ENCODE data around the gene ZNF716. TPM values are rescaled to one million over a fixed set of nuclear protein-coding genes. Genes with fewer than 3 reads are reported as not detected.

Gene ZNF716
- total RNA-seq, 2 donors from 2014 or later = not detected

DNA sequence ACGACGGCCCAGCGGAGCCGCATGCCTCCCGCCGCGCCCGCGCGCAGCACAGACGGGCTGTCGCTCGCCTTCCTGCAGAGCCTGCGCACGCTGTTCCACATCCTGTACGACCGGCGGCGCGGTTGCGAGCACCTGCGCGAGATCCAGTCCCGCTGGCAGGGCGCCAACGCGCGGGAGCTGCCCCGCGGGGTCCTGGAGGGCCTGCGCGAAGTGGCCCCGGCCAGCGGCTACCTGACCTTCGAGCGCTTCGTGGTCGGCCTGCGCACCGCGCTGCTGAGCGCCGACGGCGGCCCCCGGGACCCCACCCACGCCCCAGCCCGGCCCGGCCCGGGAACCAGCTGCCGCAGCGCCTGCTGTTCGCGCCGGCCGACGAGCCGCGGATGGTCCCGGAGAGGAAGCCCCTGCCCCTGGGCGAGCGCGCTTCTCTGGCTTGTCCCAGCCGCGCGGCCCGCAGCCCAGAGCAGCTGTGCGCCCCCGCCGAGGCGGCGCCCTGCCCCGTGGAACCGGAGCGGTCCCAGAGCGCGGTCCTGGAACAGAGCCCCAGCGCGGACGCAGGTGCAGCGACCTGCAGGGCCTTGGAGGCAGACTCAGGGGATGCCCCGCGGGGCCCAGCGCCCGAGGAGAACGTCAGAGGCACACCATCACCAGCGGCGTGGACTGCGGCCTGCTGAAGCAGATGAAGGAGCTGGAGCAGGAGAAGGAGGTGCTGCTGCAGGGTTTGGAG, 25.3 kb upstream of the ZNF716 start:
- DNase-seq (ENCODE audit: low spot score) = no peak
- Histone ChIP-seq H3K36me3 (no peaks in the 10 kb centered on the region), H3K4me3 (no peak overlapping the region), H3K27me3 (no peaks in the 10 kb centered on the region), H3K27ac (no peak overlapping the region), H3K4me1 (no peaks in the 10 kb centered on the region), H3K9me3 (no peaks in the 10 kb centered on the region)
- TF ChIP-seq, protein P1, sequence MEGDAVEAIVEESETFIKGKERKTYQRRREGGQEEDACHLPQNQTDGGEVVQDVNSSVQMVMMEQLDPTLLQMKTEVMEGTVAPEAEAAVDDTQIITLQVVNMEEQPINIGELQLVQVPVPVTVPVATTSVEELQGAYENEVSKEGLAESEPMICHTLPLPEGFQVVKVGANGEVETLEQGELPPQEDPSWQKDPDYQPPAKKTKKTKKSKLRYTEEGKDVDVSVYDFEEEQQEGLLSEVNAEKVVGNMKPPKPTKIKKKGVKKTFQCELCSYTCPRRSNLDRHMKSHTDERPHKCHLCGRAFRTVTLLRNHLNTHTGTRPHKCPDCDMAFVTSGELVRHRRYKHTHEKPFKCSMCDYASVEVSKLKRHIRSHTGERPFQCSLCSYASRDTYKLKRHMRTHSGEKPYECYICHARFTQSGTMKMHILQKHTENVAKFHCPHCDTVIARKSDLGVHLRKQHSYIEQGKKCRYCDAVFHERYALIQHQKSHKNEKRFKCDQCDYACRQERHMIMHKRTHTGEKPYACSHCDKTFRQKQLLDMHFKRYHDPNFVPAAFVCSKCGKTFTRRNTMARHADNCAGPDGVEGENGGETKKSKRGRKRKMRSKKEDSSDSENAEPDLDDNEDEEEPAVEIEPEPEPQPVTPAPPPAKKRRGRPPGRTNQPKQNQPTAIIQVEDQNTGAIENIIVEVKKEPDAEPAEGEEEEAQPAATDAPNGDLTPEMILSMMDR (IDR thresholded peaks at IDR 0.05) = no peak

DNA sequence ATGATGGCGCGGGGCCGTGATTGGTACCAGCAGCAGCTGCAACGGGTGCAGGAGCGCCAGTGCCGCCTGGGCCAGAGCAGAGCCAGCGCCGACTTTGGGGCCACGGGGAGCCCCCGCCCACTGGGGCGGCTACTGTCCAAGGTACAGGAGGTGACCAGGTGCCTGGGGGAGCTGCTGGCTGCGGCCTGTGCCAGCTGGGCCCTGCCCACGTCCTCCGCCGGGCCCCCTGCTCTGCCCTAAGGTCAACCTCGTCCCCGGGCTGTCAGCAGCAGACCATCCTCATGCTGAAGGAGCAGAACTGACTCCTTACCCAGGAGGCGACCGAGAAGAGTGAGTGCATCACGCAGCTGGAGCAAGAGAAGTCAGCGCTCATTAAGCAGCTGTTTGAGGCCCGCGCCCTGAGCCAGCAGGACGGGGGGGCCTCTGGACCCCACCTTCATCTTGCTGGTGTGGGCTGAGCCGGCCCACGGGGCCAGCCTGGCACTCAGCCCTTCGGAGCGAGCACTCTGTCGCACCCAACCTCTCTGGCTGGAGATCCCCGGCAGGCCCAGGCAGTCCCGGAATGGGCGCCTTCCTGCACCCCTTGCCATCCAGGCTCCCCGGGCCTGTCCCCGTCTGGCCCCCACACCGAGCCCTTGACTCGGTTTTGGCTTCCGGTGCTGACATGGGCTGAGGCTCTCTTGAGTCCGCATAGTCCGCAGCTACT, 24.6 kb upstream of the ZNF716 start:
- H3K36me3 ChIP-seq = no peaks in the 10 kb centered on the region
- DNase-seq (ENCODE audit: low spot score) = no peak
- no peaks in the 10 kb centered on the region for H3K9me3 ChIP-seq
- no peaks in the 10 kb centered on the region for H3K4me1 ChIP-seq
- TF ChIP-seq, protein P1 (IDR thresholded peaks at IDR 0.05) = no peak
- no peaks in the 10 kb centered on the region for H3K27me3 ChIP-seq
- no peak overlapping the region for H3K4me3 ChIP-seq
- H3K27ac ChIP-seq = no peak overlapping the region

DNA sequence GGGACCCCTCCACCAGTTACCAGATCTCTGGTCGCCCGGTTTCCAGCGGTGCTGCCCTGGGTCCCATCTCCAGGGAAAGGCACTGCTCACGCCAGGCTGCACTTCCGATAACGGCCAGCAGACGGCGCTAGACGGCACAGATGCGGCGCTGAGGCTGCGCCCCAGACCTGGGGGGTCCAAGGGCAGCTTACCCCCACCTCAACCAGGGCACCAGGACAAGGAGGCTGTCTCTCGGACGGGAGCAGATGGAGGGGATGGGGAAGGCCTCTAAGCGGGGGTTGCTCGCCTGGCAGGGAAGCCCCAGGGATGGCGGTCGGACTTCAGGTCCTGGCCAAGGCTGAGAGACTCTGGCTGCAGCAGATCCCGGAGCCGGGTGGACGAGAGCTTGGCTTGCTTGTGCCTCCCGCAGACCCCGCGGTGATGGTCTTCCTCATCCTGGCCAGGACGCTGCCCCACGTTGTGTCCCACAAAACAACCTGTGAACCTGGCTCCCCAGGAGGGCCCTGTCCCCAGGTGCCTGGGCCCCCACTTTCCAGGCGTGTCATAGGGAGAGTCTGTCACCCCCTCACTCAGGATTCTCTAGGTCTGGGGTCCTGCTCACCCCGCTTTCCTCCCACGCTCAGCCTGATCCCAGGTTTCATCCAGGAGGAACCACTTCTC, 23.9 kb upstream of the ZNF716 start:
- no peaks in the 10 kb centered on the region for H3K4me1 ChIP-seq
- no peak overlapping the region for H3K4me3 ChIP-seq
- no peaks in the 10 kb centered on the region for H3K36me3 ChIP-seq
- DNase-seq (ENCODE audit: low spot score) = no peak
- TF ChIP-seq, protein P1 (IDR thresholded peaks at IDR 0.05) = peak in 1 of 2 donors; percentile 53
- H3K9me3 ChIP-seq = no peaks in the 10 kb centered on the region
- H3K27me3 ChIP-seq = no peaks in the 10 kb centered on the region
- H3K27ac ChIP-seq = no peak overlapping the region

DNA sequence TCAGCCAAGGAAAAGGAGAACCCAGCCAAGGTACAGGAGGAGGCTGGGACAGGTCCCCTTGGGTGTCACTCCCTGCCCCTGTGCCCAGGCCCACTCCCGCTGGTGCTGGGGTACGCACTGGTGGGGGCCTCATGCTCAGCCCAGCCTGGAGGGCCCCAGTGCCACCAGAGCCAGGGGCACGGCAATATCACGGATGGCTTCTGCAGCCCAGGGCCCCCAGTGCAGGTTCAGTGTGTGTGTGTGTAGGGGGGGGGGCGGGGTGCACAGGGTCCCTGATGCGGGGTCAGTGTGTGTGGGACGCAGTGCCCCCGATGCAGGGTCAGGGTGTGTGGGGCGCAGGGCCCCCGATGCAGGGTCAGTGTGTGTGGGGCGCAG, 23.4 kb upstream of the ZNF716 start:
- no peak overlapping the region for H3K4me3 ChIP-seq
- no peak overlapping the region for H3K27ac ChIP-seq
- H3K27me3 ChIP-seq = no peaks in the 10 kb centered on the region
- TF ChIP-seq, protein P1 (IDR thresholded peaks at IDR 0.05) = no peak
- DNase-seq (ENCODE audit: low spot score) = no peak
- no peaks in the 10 kb centered on the region for H3K36me3 ChIP-seq
- H3K4me1 ChIP-seq = no peaks in the 10 kb centered on the region
- H3K9me3 ChIP-seq = no peaks in the 10 kb centered on the region

DNA sequence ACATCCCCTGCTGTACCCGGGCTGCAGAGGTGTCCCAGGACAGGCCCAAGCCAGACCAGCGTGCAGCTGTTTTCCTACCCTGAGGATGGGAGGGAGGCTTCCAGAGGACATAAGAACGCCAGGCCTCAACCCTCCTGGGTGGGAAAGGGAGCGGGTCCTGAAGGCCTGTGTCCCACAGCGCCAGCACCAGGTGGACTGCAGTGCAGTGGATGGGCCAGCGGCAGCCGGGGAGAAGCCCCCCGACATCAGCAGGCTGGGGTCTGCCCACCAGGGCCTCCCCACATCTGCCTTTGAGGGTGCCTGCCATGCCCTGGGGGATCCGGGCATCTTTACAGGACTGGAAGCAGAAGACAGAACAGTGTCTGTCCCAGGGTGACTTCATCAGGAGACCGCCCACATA, 22.8 kb upstream of the ZNF716 start:
- H3K4me1 ChIP-seq = no peaks in the 10 kb centered on the region
- no peaks in the 10 kb centered on the region for H3K36me3 ChIP-seq
- TF ChIP-seq, protein P1 (IDR thresholded peaks at IDR 0.05) = no peak
- H3K27me3 ChIP-seq = no peaks in the 10 kb centered on the region
- H3K9me3 ChIP-seq = no peaks in the 10 kb centered on the region
- H3K4me3 ChIP-seq = no peak overlapping the region
- H3K27ac ChIP-seq = no peak overlapping the region
- DNase-seq (ENCODE audit: low spot score) = no peak
